WTC11 (cell line): ENCODE results near the gene ZBTB32. TPM values are rescaled to one million over a fixed set of nuclear protein-coding genes. Genes with fewer than 3 reads are reported as not detected.

ENCODE experiments used
- ATAC-seq: fragments of 200-7000 bp; cut with Tn5 transposase; 2 replicates; pipeline ENCODE4 v1.10.0; 2021; ENCODE audit warnings: mild to moderate bottlenecking, moderate library complexity
- CTCF ChIA-PET: fragments of 300-600 bp; sonication (Branson Sonifier 250); formaldehyde crosslinking; loops from one replicate; lab custom pipeline; 2021; ENCODE audit warnings: antibody characterized with exemption; lab: Charles Lee
- POLR2A ChIA-PET: fragments of 350-600 bp; sonication (Branson Sonifier 250); formaldehyde crosslinking; loops from one replicate; lab custom pipeline; 2021; ENCODE audit warnings: antibody characterized with exemption; lab: Charles Lee
- DNase-seq: peaks from one replicate; pipeline ENCODE4 v3.0.0; 2021; ENCODE audit warnings: low spot score
- H3K27ac Mint-ChIP-seq: 2 replicates; pipeline ENCODE4 v1.8.0; 2021; ENCODE audit warnings: mixed read lengths
- H3K27me3 Mint-ChIP-seq: 2 replicates; pipeline ENCODE4 v1.8.0; 2021; ENCODE audit warnings: low read depth, mild to moderate bottlenecking, moderate library complexity, mixed read lengths
- H3K36me3 Mint-ChIP-seq: 2 replicates; pipeline ENCODE4 v1.8.0; 2021; ENCODE audit warnings: mixed read lengths
- H3K4me1 Mint-ChIP-seq: 2 replicates; pipeline ENCODE4 v1.8.0; 2022; ENCODE audit warnings: mixed read lengths
- H3K4me3 Mint-ChIP-seq: 2 replicates; pipeline ENCODE4 v1.8.0; 2021; ENCODE audit warnings: mild to moderate bottlenecking, moderate library complexity, mixed read lengths
- H3K9me3 Mint-ChIP-seq: 2 replicates; pipeline ENCODE4 v1.8.0; 2021; ENCODE audit warnings: mixed read lengths
- ATF3 ChIP-seq: sonication (generic); formaldehyde crosslinking; conservative IDR thresholded peaks from 2 replicates; pipeline ENCODE4 v1.8.1; 2022; ENCODE audit warnings: mild to moderate bottlenecking, missing genetic modification reagents
- CTCF ChIP-seq: fragments of 200-600 bp; IDR thresholded peaks from 2 replicates; pipeline ENCODE4 v1.8.0; 2022; ENCODE audit warnings: antibody characterized with exemption
- IRF2 ChIP-seq: sonication (generic); formaldehyde crosslinking; IDR thresholded peaks from 2 replicates; pipeline ENCODE4 v1.8.0; 2022; ENCODE audit warnings: low read depth, missing genetic modification reagents, borderline replicate concordance
- MLX ChIP-seq: sonication (generic); formaldehyde crosslinking; IDR thresholded peaks from 2 replicates; pipeline ENCODE4 v1.8.1; 2023; ENCODE audit warnings: mild to moderate bottlenecking, missing genetic modification reagents, moderate library complexity
- OVOL2 ChIP-seq: fragments of 250-450 bp; sonication (Bioruptor Pico); IDR thresholded peaks from 2 replicates; pipeline ENCODE4 v1.9.0; 2021; ENCODE audit warnings: mild to moderate bottlenecking, borderline replicate concordance
- PREB ChIP-seq: sonication (generic); formaldehyde crosslinking; IDR thresholded peaks from 2 replicates; pipeline ENCODE4 v1.8.1; 2022; ENCODE audit warnings: mild to moderate bottlenecking, missing genetic modification reagents, moderate library complexity, borderline replicate concordance
- SMAD3 ChIP-seq: sonication (generic); formaldehyde crosslinking; IDR thresholded peaks from 2 replicates; pipeline ENCODE4 v1.8.0; 2022; ENCODE audit warnings: missing genetic modification reagents, mild to moderate bottlenecking, borderline replicate concordance
- ZNF219 ChIP-seq: sonication (generic); formaldehyde crosslinking; IDR thresholded peaks from 2 replicates; pipeline ENCODE4 v1.8.0; 2023; ENCODE audit warnings: missing genetic modification reagents, mild to moderate bottlenecking, borderline replicate concordance
- ZNF232 ChIP-seq: sonication (generic); formaldehyde crosslinking; IDR thresholded peaks from 2 replicates; pipeline ENCODE4 v1.8.0; 2022; ENCODE audit warnings: mild to moderate bottlenecking, missing genetic modification reagents
- ZNF671 ChIP-seq: fragments of 250-450 bp; sonication (Bioruptor Pico); IDR thresholded peaks from 2 replicates; pipeline ENCODE4 v1.8.0; 2021; ENCODE audit warnings: mild to moderate bottlenecking
- total RNA-seq: library from RNA; stranded (reverse); gene quantifications from 3 replicates; pipeline ENCODE4 v1.2.3, GENCODE V29; 2021
- TF ChIP-seq, protein P1 (sequence below): fragments of 250-450 bp; sonication (Bioruptor Pico); IDR thresholded peaks from 2 replicates; pipeline ENCODE4 v1.9.0; 2021; ENCODE audit warnings: moderate library complexity, mild to moderate bottlenecking, inconsistent platforms, borderline replicate concordance
- TF ChIP-seq, protein P2 (sequence below): sonication (generic); formaldehyde crosslinking; IDR thresholded peaks from 2 replicates; pipeline ENCODE4 v1.8.0; 2022; ENCODE audit warnings: mild to moderate bottlenecking, missing genetic modification reagents
- TF ChIP-seq, protein P3 (sequence below): sonication (generic); formaldehyde crosslinking; IDR thresholded peaks from 2 replicates; pipeline ENCODE4 v1.8.1; 2022; ENCODE audit warnings: low read depth, missing genetic modification reagents, borderline replicate concordance

The ZBTB32 gene
- total RNA-seq, 1 experiment from 2014 or later = 0.11 TPM

GRCh38 chr19:35730326-35730725 is 26.0 kb downstream of the ZBTB32 start (continued):
- TF ChIP-seq, protein P1, sequence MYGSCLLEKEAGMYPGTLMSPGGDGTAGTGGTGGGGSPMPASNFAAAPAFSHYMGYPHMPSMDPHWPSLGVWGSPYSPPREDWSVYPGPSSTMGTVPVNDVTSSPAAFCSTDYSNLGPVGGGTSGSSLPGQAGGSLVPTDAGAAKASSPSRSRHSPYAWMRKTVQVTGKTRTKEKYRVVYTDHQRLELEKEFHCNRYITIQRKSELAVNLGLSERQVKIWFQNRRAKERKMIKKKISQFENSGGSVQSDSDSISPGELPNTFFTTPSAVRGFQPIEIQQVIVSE (CRISPR knock-in tag) = no peak
- TF ChIP-seq SMAD3 (CRISPR knock-in tag) = no peak
- TF ChIP-seq PREB (CRISPR knock-in tag) = no peak
- no peak for TF ChIP-seq CTCF

DNA sequence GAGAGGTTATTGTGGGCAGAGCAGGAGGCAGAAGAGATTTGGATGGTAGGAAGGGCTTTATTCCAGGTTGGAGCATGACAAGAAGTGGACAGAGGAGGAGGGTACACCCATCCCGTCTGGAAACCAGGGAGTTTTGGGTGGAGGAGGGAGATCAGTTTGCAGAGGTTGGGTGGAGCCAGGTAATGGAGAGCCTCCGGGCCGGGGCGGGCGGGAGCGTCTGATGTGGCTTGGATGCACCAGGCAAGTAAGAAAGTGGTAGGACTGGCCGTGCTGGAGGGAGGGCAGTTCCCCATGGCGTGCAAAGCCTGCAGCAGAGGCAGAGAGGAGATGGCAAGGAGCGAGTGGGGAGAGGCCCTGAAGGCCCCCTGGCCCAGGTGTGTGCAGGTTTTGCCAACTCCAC is 27.0 kb downstream of the ZBTB32 start:
- 0 out of 2 replicates have a peak, but pooled peaks cover 2% of the 10 kb centered on the region for H3K4me1 Mint-ChIP-seq
- no peak for ATAC-seq
- H3K4me3 Mint-ChIP-seq = no peak overlapping the region
- TF ChIP-seq IRF2 (CRISPR knock-in tag) (no peak), ATF3 (no peak)
- TF ChIP-seq, all 79 proteins: peak for 0
- no peaks in the 10 kb centered on the region for H3K27me3 Mint-ChIP-seq
- H3K36me3 Mint-ChIP-seq = peaks cover 57% of the 10 kb centered on the region
- H3K9me3 Mint-ChIP-seq = no peaks in the 10 kb centered on the region
- DNase-seq = no peak
- CTCF ChIA-PET = no interaction called here
- peak overlapping the region; percentile 9; the same call in 1 of the 2 replicates for H3K27ac Mint-ChIP-seq
- POLR2A ChIA-PET = interaction anchor here (1.7 kb wide), 1 partner anchor 9 kb away, joined by 6 read pairs; no protein-coding TSS in a partner anchor

- TF ChIP-seq ZNF671 (CRISPR knock-in tag) = no peak
- Mint-ChIP-seq H3K4me3 (no peak overlapping the region), H3K27ac (no peak overlapping the region), H3K4me1 (0 out of 2 replicates have a peak, but pooled peaks cover 2% of the 10 kb centered on the region), H3K27me3 (no peaks in the 10 kb centered on the region), H3K36me3 (peaks cover 58% of the 10 kb centered on the region), H3K9me3 (no peaks in the 10 kb centered on the region)
- POLR2A ChIA-PET = interaction anchor here (1.7 kb wide), 1 partner anchor 9 kb away, joined by 6 read pairs; no protein-coding TSS in a partner anchor
- ATAC-seq (no peak), DNase-seq (no peak)
- CTCF ChIA-PET = no interaction called here
Observed at GRCh38 chr19:35731779-35732405, 27.5 kb downstream of the ZBTB32 start.

DNA sequence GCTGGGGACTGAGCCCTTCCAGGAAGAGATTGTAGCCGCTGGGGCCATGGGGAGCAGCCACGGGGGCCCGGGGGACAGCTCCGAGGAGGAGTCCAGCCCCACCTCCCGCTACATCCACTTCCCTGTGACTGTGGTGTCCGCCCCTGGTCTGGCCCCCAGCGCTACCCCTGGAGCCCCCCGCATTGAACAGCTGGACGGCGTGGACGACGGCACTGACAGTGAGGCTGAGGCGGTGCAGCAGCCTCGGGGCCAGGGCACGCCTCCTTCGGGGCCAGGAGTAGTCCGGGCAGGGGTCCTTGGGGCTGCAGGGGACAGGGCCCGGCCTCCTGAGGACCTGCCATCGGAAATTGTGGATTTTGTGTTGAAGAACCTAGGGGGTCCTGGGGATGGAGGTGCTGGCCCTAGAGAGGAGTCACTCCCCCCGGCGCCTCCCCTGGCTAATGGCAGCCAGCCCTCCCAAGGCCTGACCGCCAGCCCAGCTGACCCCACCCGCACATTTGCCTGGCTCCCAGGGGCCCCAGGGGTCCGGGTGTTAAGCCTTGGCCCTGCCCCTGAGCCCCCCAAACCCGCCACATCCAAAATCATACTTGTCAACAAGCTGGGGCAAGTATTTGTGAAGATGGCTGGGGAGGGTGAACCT is 28.3 kb downstream of the ZBTB32 start:
- ChIA-PET POLR2A (no interaction called here), CTCF (no interaction called here)
- TF ChIP-seq ZNF232 (CRISPR knock-in tag) (no peak), ZNF219 (CRISPR knock-in tag) (no peak), MLX (CRISPR knock-in tag) (no peak), OVOL2 (CRISPR knock-in tag) (no peak)
- TF ChIP-seq, protein P2, sequence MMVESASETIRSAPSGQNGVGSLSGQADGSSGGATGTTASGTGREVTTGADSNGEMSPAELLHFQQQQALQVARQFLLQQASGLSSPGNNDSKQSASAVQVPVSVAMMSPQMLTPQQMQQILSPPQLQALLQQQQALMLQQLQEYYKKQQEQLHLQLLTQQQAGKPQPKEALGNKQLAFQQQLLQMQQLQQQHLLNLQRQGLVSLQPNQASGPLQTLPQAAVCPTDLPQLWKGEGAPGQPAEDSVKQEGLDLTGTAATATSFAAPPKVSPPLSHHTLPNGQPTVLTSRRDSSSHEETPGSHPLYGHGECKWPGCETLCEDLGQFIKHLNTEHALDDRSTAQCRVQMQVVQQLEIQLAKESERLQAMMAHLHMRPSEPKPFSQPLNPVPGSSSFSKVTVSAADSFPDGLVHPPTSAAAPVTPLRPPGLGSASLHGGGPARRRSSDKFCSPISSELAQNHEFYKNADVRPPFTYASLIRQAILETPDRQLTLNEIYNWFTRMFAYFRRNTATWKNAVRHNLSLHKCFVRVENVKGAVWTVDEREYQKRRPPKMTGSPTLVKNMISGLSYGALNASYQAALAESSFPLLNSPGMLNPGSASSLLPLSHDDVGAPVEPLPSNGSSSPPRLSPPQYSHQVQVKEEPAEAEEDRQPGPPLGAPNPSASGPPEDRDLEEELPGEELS (CRISPR knock-in tag) = no peak
- TF ChIP-seq, protein P3, sequence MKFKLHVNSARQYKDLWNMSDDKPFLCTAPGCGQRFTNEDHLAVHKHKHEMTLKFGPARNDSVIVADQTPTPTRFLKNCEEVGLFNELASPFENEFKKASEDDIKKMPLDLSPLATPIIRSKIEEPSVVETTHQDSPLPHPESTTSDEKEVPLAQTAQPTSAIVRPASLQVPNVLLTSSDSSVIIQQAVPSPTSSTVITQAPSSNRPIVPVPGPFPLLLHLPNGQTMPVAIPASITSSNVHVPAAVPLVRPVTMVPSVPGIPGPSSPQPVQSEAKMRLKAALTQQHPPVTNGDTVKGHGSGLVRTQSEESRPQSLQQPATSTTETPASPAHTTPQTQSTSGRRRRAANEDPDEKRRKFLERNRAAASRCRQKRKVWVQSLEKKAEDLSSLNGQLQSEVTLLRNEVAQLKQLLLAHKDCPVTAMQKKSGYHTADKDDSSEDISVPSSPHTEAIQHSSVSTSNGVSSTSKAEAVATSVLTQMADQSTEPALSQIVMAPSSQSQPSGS (CRISPR knock-in tag) = no peak
- Mint-ChIP-seq H3K4me1 (0 out of 2 replicates have a peak, but pooled peaks cover 2% of the 10 kb centered on the region), H3K9me3 (no peaks in the 10 kb centered on the region), H3K27ac (no peak overlapping the region), H3K27me3 (no peaks in the 10 kb centered on the region), H3K36me3 (peaks cover 55% of the 10 kb centered on the region), H3K4me3 (no peak overlapping the region)
- DNase-seq = no peak
- no peak for ATAC-seq
